ENCODE data around the gene DEPDC5.

DEPDC5 gene

DNA sequence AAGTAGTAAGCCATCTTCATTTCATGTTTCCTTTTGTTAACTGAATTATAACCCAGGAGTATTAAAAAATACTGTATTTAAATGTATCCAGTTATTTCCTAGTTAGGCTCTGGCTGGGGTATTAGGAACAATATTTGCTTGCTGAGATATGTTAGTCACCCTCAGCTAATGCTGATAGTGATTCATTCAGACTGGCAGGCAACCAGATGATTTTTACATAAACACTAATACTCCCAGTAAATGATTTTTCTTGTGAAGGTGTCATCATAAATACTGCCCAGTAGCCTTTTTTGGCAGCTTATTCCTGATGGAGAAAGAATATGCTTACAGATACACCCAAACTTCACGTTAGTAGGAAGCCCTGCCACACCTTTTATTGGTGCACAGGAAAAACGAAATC is 198.7 kb downstream of the DEPDC5 start:
- DNase-seq = peak; percentile 85

GRCh38 chr22:31953261-31953660 is 199.4 kb downstream of the DEPDC5 start:
- DNase-seq = no peak

- DNase-seq = no peak
These were observed 201.0 kb downstream of the DEPDC5 start for GRCh38 chr22:31954535-31955523.

GRCh38 chr22:31956360-31956759 is 202.5 kb downstream of the DEPDC5 start:
- no peak for DNase-seq

Measured in fibroblast of skin of abdomen (primary cell).